Effector CD8-positive, alpha-beta T cell (primary cell): ENCODE results near the gene EEF1AKMT1.
A peak's percentile ranks its signal among the peaks of the same experiment; 100 is the strongest.

ENCODE experiments used
- DNase-seq: peaks from one replicate; lab custom pipeline; 2025; lab: John Stamatoyannopoulos, UW

The EEF1AKMT1 gene

DNA sequence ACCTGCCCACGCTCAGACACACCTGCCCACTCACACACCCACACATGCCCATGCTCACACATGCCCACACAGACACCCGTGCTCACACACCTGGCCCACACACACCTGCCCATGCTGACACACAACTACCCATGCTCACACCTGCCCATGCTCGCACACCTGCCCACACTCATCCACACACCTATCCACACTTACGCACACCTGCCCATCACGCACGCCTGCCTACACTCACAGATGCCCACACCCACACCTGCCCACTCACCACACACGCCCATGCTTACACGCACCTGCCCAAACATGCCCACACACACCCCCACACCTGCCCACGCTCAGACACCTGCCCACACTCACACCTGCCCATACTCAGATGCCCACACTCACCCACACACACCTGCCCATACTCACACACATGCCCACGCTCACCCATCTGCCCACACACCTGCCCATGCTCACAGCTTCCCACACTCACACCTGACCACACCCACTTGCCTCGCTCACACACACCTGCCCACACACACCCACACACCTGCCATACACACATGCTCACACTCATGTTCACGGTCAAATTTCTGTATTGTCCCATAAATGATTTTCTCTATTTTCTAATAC lies 54.7 kb downstream of the EEF1AKMT1 start:
- DNase-seq, result no peak

DNA sequence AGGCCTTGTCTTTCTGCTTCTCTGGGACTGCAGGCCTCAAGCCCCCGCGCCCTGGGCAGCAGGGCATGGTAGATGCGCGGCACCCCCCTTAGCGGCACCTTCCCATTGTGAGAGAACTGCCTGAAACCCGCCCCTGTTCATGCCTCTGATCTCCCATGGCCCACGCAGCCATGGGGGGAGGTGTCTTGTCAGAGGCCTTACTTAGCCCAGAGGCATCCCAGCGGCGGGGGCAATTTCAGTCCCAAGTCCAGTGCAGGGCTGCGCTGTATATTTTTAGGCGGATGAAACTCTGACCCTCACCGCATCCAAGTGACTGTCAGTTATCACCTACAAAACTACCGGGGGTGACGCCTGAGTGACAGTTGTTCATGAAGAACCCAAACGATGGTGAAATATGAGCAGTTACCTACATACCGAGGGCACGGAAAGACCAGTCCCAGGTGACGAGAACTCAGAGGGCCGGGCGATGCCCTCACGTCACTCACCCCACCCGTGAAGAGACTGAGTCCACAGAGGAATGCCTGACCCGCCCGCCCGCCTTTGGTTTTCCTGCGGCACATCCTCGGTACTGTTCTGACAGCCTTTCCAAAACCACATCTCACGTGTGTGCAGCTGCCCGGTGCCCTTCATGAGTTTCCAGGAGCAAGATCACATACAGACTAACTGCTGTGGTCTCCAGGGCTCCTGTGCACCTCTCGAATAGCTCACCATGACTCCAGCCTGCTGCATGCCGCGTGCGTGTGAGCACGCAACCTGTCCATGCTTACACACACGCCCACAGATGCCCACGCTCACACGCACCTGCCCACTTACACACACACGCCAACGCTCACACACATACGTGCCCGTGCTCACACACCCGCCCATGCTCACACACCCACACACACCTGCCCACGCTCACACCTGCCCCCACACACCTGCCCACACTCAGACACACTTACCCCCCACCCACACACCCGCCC lies 55.9 kb downstream of the EEF1AKMT1 start:
- DNase-seq, result no peak

DNA sequence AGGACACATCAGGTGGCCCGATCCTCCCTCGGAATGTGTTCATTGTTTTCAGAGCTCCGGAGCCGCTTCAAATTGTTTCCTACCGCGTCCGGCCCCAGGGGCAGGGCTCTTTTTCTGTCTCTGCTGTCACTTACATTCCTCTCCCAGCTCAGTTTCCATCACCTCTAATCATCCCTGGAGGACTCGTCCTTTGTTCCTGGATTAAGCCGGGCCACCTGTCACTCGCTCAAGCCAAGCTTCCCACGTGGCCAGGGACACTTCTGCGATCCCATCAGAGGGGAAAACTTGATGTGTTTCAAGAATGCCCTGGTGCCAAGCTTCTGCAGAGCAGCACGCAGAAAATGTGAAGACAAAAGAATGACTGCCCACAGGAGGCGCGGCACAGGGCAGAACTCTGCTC lies 56.8 kb downstream of the EEF1AKMT1 start:
- no peak for DNase-seq

DNA sequence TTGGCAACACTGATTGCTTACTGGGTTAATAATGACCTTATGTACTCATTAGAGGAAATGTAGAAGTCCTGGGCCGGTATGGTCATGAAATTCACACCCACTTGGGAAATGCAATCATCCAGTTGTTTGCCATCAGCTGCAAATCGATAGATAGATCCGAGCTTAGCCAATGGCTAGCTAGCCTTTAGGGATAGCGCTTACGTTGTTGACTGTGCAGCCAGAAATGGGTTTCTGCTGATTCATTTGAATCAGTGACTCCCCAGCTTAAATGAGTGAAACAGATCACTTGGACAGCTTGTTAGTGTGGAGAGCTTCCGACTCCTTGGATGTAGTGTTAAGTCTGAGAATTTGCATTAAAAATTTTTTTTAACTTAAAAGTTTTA lies 58.4 kb downstream of the EEF1AKMT1 start:
- no peak for DNase-seq

DNA sequence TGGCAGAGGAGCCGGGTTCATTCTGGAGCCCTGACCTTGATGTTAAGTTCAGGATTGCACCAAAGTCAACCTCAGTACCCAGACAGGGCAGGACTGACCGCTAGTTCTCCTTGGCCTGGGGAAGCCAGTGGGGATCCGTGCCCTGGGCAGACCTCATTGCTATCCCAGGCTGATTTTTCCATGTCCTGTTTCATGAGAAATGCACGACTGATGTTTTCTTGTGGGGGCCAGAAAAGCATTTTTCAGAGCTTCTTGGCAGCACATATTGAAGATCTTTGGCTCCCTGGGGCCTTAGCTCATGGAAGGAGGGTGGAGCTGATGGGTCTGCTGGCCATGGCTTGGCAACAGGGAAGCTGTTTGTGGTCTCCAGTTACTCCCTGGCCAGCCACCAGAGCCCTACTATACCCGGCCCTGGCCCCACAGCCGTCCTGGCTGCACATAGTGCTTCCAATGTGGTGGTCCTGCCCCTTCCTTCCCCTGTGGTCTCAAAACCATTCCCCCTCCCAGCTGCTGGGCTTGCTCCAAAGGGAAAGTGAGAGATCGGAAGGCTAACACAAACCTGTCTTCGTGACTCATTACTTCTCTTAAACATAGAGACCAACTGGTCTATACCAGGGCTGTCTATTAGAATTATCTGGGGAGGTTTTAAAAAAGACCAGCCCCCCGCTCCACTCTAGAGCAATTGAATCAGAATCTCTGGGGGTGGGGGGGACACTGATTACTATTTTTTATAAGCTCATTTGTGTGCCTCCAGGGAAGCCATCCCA lies 59.0 kb downstream of the EEF1AKMT1 start:
- DNase-seq, result no peak

DNA sequence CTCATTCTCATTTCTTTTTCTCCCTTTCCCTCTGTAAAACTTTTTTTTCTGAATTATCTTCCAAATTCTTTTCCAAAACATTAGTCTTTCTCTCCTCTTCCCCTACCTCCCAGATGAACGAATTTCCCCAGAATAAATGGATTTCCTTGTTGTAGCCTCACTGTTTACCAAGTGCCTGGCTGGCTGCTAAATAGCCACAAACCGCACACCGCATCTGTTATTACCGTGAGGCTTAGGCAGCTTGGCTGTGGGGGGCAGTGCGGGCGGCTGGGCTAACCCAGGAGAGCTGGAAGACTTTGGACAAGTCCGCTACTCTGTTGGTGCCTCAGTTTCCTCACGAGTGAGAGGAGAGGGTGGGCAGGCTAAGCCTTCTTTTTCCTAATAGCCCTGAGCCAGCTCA lies 59.6 kb downstream of the EEF1AKMT1 start:
- DNase-seq, result no peak

DNA sequence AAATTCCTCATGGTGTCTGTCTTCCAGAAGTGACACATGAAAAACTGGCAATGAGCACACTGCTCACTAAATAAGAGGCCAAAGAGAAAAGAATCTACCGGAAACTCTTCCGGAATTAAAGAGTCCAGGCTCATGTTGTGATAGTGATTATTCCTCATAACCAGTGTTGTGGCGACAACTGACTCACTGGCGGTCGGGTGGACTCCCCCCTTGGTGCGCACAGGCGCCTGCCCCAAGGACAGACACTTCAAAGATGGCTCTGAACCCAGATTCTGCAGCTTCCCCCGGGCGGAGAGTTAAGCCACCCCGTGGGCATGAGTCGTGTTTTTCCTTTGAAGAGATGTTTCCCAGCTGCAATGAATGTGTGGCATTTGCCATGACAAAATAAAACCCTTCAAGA lies 60.0 kb downstream of the EEF1AKMT1 start:
- no peak for DNase-seq

DNA sequence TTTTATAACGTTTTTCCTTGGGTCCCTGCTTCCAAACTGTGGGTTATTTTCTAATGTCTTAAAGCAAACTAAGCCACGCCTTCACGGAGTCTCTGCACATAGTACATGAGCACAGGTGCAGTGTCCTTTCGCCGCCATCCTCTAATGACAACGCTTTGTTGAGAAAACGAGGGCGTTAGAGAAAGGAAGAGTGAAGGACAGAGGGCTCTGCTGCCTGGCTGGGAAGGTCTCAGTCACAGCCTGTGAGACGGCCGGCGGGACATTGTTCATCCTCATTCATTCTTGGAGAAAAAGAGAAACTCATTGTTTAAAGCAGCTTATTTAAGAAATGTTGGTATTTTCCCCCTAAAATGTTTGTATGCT lies 60.8 kb downstream of the EEF1AKMT1 start:
- no peak for DNase-seq

DNA sequence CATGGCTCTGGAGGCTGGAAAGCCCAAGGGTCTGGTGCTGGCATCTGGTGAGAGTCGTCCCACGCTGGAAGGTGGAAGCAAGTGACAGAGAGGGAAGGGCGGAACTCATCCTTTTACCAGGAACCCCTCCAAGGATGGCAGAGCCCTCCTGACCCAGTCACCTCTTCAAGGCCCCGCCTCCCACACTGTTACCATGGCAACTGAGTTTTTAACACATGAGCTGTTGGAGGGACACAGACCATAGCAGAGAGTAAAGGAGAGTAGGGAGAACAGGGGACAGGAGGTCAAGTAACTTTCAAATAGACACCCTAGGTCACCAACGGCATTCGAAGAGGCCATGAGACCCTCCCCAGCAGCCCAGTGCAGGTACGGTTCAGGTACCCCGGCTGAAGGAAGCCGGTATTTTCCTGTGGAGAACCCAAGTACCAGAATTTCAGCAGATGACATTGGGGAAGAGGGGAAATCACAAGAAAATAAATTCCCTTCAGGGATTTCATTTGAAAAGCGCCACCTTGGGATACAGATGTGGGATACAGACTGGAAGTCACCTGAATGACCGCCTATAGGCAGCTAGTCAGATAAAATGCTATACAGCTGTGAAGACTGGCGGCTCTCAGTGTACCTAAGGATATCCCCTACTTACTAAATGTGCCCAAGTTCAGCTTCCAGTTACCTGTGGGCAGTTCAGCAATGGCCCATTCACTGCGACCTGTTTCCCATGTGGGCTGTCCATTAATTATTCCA lies 62.3 kb downstream of the EEF1AKMT1 start:
- DNase-seq, result no peak

DNA sequence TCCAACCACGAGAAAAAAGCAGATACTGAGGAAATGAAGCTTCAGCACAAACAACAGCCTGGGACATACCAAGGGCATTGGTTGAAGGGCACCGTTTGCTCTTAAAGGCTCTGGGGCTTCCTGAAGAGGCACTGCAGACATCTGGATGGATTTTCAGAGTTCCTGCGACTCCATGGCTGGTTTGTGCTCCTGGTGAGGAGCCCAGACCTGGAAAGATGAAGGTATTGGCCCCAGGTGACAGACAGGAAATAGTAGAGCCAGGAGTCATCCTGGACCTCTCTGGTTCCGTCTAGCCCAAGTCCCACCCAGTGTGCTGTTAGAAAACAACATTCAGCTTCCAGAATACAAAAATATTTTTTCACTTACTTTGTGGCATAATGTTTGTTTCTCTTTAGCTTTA lies 64.0 kb downstream of the EEF1AKMT1 start:
- no peak for DNase-seq

DNA sequence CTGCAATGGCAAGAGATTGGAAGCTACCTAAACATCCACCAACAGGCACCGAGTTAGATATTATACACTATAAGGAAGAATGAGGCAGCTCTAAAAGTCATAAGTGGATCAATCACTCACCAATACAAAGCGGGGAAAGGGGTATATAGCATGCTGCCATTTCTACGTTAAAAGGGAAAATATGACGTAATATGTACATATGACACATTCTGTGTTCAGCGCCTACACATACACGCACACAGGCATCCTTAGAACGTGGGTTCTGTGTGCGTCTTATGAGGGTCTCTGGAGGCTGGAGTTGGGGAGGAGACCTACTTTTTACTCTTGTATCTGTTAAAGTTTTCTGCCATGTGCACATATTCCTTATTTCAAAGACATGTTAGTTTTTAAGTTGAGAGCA lies 64.4 kb downstream of the EEF1AKMT1 start:
- DNase-seq, result no peak

DNA sequence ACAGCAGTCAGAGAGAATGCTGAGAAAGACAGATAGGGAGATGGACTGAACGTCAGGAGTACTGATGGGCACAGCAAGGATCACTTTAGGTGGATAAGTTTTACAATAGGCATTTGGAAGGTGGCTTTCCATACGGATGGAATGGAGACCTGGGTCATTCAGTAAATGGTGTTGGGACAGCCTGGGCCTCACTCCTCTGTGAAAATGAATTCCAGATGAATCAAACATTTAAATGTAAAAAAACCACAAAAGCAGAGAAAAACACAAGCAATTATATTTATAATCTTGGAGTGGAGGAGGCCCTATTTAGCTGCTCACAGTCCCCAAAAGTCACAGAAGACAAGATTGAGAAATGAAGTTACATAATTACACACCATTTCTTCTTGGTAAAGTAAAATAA lies 65.5 kb downstream of the EEF1AKMT1 start:
- no peak for DNase-seq

DNA sequence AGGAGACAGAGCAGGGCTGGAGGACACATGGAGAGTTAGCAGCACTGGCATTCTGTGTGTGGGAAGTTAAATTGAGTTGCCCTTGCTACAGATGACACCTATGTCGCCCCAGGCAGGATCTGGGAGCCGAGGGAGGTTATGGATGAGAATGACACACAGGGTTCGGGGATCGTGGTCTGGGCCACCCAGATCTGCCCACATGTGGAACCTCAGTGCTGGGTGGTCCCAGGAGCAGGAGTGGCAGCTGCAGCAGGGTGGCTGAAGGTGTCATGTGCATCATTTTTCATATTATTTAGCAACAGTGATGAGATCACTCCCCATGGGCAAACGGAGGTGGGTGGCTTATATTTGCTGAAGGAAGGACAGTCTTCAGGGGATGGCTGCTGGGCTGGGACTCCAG lies 67.1 kb downstream of the EEF1AKMT1 start:
- DNase-seq, result no peak

DNA sequence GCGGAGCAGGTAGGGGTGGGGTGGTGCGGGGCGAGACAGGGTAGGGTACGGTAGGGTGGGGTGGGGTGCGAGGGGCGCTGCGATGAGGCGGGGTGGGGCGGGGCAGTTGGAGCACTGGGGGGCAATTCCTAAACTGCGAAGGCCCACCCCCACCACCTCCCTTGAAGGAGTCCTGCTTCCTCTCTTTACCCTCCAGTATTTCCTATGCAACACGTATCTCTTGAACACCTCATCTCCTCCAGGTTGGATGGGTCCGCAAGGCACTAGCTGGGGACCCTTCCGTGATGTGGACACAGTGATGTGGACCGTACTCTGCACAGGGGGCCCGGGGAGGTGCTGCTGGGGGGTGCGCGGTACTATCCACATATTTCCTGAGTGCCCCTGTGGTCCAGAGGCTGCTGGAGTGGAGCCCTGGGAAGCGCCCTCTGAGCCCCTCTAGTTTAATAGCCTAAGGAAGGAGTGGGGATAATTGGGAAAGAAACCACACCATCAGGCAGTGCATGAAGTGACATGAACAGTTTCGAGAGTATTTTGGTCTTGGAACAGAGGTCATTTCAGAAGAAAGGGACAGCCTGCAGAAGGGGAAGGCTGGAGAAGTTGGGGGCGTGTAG lies 69.2 kb downstream of the EEF1AKMT1 start:
- no peak for DNase-seq

DNA sequence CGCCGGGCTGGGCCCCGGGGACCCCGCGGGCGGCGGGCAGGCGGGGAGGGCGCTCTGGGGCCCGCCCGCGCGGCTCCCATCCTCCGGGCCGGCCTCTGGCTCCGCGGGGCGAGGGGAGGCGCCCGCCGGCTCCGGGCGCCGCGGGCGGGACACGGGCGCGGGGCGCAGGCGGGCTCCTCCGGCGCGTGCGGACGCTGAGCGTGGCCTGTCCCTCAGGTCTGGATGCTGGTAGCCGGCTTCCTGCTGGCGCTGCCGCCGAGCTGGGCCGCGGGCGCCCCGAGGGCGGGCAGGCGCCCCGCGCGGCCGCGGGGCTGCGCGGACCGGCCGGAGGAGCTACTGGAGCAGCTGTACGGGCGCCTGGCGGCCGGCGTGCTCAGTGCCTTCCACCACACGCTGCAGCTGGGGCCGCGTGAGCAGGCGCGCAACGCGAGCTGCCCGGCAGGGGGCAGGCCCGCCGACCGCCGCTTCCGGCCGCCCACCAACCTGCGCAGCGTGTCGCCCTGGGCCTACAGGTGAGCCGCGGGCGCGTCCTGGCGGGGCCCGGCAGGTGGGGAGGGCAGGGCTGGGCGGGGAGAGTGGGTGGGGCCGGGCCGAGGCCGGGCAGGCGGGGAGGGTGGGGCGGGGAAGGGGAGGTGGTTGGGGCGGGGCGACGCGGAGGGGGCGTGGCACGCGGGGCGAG lies 69.8 kb downstream of the EEF1AKMT1 start:
- peak; percentile 63 for DNase-seq

DNA sequence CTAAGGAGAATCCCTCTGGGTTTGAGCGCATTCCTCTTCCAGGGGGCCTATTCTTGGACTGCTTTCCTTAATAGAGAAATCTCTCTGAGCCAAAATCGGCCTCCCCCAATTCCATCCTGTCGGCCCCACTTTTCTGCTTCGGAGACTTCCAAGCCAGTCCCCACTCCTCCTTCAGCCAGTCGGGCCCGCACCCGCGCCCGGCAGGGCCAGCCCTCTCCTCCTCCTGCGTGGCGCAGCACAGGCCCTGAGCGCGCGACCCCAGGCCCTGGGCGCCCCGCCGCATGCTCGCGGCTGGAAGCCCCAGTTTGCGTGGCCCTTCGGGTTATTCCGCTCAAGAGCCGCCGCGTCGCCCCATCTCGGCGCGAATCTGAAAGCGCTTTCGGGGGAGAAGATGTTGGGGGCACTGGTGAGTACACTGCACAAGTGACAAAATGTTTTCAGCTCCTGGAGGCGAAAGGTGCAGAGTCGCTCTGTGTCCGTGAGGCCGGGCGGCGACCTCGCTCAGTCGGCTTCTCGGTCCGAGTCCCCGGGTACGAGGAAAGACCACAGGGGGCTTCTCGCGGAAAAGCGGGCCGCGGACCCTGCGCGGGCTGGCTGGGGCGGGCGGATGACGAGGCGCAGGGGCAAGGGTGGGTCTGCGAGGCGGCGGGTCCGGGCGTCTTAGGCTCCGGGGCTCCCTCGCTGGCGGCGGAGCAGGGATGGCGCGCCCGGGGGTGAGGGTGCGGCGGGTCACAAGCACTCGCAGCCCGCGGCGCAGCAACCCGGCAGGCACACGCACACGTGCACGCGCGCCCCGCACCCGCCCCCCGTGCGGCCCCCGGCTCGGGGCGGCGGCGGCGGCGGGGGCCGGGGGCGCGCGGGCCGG lies 70.6 kb downstream of the EEF1AKMT1 start, which contains the start of gene IL17D:
TSS of gene IL17D (plus strand) at position 785 of the 865 bp plus-strand sequence. CDS start 303 bp downstream, outside the sequence.
- DNase-seq, result no peak

DNA sequence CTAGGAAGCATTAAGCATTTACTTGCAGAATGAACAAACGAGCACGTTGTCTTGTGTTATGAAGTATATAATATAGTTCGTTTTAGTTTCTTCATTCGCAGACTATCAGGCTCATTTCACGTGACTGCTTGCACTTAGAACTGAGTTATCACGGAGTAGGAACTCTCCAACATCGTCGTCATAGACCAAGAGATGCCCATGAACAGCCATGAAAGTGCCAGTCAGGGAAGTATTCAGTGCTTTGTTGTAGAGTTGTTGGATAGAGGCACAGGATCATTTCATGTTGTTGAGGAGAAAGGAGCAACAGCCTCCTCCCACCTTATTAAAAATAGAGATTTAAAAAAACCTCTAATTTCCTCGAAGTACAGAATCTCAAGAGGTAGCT lies 71.2 kb downstream of the EEF1AKMT1 start:
- no peak for DNase-seq

DNA sequence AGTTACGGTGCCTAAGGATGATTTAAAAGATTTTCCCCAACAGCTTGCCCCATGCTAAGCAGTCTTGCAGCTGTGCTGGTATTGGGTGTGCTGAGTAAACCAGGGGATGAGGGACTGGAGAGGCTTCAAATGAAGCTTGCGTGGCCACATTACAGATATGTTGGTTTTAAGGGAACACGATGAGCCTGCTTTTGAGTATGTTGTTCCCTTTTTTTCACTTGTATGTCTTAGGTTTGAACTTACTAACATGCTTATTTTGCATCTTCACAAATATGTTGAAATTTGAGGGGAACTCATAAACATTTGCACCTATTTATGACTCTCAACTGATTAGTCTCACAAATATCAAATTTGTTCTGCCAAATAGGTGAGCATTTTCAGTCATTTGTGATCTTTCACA lies 72.3 kb downstream of the EEF1AKMT1 start:
- DNase-seq, result no peak

DNA sequence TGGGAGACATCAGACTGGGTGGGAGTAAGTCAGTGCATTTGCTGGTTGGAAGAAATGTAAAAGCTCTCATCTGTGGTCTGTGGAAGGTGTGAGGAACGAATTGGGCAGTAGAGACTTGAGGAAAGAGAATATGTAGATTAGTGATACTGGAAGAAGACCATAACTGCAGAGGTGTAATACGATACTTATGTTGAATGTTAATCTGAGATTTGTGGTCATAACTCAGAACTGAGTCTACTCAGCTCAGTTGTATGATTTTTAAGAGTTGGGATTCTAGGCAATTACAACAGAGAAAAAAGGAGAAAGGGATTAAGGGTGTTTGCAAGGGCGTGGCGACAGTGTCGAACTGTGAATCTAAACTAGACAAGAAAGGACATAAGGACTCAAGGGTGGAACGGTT lies 73.5 kb downstream of the EEF1AKMT1 start:
- no peak for DNase-seq

DNA sequence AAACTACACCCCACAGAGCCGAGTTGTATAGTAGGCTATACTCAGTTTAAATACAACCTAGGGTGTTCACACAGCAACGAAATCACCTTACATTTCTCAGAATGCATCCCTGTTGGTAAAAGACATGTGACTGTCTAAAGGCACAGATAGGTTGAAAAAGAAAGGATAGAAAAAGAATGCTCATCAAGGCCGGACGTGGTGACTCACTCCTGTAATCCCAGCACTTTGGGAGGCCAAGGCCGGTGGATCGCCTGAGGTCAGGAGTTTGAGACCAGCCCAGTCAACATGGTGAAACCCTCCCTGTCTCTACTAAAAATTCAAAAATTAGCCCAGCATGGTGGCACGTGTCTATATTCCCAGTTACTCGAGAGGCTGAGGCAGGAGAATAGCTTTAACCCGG lies 74.0 kb downstream of the EEF1AKMT1 start:
- DNase-seq, result no peak
